ENCODE results near the gene UBE2E2.

UBE2E2 gene

DNA sequence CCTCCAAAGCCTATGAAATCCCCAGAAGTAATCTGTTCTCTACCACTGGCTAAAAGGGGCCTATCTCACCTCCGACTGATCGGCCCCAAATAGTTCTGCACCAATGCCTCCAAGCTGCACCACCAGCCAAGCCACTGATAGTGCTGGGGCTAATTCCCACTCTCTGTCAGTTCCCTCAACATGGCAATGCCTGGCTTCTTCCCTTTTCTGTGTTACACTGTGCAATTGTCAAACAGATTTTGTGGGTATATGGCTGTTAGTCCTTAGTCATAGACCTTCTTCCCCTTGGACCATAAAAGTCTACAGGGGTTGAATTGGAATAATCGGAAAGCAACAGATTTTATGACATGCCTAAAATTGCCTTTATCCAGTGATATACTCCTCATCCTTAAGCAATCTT is 9.3 kb upstream of the UBE2E2 start:
- no peak for DNase-seq (ENCODE audit: low spot score)

- no peak for DNase-seq (ENCODE audit: low spot score)
Measured at GRCh38 chr3:23198801-23199200, 4.3 kb upstream of the UBE2E2 start.

DNA sequence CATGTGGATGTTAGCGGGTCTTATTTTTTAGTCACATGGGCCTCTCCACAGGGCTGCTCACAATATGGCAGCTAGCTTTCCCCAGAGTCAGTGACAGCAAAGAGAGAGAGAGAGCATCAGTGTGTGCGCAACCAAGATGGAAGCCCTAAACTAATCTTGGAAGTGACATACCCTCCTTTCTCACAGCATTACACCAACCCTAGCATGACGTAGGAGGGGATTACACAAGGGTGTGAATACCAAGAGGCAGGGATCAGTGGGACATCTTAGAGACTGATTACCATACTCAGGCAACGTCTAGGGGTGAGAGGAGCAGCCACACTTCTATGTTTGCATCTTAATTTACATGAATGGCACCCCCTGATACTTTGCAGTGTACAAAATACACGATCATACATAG is 3.5 kb upstream of the UBE2E2 start:
- no peak for DNase-seq (ENCODE audit: low spot score)

- DNase-seq (ENCODE audit: low spot score): no peak
Measured at GRCh38 chr3:23201154-23201838, 1.8 kb upstream of the UBE2E2 start.

GRCh38 chr3:23202203-23202920 is 765 bp upstream of the UBE2E2 start:
- no peak for DNase-seq (ENCODE audit: low spot score)

DNA sequence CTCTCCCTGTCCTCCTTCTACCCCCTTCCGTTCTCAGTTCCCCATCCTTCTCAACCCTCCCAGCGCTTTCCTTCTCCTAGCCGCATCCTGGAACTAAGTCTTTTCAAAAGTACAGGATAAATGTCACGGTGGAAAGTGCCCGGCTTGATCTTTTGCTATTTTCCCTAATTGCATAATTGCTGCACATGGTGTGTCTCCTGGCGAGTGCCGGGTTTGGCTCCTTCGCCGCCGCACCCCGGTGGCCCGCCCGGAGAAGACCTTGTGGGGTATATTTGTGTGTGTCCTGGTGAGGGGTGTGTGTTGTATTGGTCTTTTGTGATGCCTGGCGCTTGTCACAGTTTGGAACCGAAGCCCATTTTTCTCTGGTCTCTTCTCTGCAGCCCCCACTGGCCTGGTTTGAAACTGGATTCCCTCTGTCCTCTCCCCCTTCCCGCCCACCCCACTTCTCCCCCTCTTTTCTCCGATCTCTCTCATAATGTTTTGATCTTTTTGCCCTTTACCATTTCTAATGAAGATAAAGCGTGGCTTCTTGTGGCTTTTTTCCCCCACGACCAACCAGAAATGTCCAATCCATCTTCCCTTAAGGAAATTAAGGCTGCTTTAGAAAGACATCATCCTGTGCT is 692 bp downstream of the UBE2E2 start:
- DNase-seq (ENCODE audit: low spot score): no peak

DNA sequence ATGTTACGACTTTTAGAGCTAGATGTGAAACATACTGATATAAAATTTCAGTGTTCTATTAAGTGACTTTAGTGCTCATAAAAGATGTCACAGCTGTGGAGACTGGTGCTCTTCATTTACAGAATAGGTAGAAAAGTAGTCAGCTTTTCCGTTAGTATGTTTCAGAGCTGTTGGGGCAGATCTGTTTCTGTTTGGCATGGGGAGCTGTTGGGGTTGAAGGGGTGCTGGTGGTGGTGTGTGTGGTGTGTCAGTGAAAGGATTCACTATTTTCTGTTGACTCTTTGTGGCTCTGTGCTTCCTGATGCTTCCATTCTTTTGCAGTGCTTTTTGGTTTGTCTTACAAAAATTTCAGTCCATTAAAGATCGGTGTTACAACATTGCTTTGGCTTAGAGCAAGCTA is 3.2 kb downstream of the UBE2E2 start:
- no peak for DNase-seq (ENCODE audit: low spot score)

DNA sequence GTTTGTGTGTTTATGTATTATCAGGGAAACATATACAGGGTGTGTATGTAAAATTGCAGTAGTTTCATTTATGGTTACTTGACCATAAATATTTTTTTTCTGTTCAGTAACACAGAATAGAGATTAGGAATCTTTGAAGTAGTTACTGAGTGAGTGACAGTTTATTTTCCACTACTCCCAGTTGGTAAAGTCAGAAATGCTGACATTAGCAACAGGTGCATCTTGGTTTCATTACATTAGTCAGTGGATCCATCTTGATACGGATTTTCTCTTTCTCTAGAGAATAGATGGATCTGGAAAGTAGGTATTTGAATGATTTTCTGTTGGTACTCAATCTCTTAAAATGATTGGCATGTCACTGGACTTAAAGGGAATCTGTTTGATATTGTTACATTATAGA is 6.0 kb downstream of the UBE2E2 start:
- DNase-seq (ENCODE audit: low spot score): no peak

DNA sequence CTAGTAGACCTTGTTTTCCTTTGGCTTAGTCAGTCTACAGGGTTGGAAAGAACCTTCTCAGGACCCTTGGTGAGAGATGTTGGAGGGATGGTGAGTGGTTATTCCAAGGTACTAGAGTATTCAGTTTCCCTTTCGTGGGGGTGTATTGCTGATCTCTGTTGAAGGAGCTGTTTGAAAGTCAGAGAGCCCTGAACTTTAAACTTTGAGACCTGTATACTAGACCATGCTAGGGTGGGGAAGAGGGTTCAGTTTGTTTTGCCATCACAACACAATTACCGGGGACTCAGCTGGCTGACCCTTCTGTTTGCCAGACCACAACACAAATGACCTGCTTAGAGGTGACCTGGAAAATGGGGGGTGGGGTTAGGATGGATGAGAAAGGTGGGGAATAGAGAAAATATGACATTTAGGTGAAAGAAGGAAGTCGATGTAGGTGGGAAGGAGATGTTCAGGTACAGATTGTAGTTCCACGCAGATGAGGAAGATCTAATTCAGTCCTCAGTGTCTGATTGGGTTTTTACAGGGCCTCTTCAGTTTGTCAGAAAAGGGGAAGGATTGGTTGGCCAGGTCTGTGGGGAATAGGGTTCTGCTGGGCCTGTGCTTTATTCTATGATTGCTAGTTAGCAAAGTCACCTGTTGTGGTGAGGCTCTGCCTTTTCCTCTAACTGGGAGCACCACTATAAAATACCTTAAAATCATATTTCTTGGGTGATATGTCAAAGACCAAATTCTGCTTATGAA is 6.8 kb downstream of the UBE2E2 start:
- DNase-seq (ENCODE audit: low spot score): no peak

GRCh38 chr3:23213813-23214212 is 10.7 kb downstream of the UBE2E2 start:
- no peak for DNase-seq (ENCODE audit: low spot score)

GRCh38 chr3:23217872-23218554 is 14.9 kb downstream of the UBE2E2 start:
- DNase-seq (ENCODE audit: low spot score): no peak

DNA sequence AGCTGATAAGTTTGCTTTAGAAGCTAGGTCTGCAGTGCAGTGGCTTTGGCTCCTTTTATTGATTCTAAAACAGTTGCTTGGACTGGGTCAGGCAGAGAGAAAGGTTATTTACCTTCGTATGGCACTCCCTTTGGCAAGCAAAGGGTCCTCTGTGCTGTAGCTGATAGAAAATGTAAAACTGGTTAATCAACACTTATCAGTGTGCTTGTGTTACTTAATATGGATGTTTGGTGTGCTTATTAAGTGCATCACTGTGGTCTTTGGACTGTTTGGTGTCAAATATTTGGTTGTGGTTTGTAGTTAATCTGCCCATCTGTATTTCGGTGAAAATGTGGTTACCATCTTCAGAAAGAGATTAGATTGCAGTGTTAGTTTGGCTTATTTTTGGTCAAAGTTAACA is 16.0 kb downstream of the UBE2E2 start:
- DNase-seq (ENCODE audit: low spot score): no peak

GRCh38 chr3:23219552-23219951 is 16.4 kb downstream of the UBE2E2 start:
- no peak for DNase-seq (ENCODE audit: low spot score)

- DNase-seq (ENCODE audit: low spot score): no peak
Measured at GRCh38 chr3:23221136-23221535, 18.0 kb downstream of the UBE2E2 start.

- no peak for DNase-seq (ENCODE audit: low spot score)
Measured at GRCh38 chr3:23232016-23232415, 28.9 kb downstream of the UBE2E2 start.

DNA sequence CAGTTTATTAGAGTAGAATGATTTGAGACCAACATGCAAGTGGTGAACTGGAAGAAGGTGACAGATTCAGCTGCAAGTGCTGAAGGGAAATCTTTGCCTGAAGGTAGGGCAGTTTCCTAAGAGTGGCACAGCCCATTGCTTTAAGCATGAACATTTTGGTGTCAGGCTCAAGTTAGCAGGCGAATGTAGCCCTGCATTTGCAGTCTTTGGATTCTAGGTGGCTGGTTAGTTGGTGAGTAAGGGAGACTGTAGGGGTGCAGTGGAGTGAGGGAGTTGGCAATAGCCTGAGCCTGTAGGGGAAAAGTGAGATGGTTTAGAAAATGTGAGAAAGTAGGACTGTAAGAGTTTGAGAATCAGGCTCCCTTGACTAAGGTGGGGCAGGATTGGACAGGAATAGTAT is 29.7 kb downstream of the UBE2E2 start:
- no peak for DNase-seq (ENCODE audit: low spot score)

DNA sequence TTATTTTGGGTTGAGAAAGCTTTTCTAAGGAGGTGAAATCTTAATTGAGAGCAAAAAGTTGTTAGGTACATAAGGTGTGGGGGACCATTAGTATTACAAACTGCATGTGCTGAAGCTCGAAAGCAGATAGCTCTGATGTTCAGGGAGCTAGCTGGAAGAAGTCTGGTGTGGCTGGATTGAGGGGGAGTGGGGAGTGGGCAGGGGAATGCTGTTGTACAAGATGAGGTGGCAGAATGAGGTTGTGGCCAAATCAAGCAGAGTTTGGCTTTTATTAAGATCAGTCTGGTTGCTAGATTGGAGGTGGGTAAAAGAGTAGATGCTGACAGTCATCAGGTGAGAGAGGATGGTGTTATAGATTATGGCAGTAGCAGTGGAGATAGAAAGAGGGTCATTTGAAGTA is 32.1 kb downstream of the UBE2E2 start:
- DNase-seq (ENCODE audit: low spot score): no peak

- no peak for DNase-seq (ENCODE audit: low spot score)
Measured at GRCh38 chr3:23236890-23237289, 33.8 kb downstream of the UBE2E2 start.

DNA sequence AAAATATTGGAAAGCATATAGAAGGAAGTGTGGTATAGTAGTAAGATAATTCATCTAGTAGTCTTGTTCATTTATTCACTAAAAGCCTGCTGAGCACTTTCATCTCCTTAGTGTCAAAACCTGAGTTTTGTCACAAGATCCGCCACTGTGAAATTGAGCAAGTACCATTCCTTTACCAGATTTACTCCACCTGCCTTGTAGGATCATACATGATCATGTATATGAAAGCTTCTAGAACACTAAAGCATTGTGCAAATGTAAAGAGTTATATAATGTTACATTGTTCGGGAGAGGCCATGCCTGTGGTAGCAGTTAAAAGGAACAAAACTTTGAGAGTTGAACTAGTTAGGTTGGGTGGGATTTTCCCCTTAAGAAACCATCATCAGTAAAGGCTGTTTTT is 35.0 kb downstream of the UBE2E2 start:
- DNase-seq (ENCODE audit: low spot score): no peak

DNA sequence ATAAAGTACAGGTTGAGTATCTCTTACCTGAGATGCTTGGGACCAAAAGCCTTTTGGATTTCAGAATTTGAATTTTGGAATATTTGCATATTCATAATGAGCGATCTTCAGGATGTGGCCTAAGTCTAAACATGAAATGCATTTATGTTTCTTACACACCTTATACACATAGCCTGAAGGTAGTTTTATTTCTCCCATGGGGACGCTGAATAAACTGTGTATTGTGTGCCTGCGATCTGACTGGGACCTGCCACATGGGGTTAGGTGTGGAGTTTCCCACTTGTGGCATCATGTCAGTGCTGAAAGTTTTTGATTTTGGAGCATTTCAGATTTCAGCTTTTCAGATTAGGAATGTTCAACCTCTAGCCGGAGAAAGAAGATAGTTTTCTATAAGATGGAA is 35.5 kb downstream of the UBE2E2 start:
- DNase-seq (ENCODE audit: low spot score): no peak

- DNase-seq (ENCODE audit: low spot score): no peak
Measured at GRCh38 chr3:23239211-23240068, 36.3 kb downstream of the UBE2E2 start.

All from CD4-positive, alpha-beta T cell treated with Interleukin-2 at 100 ng/mL for 4 hours (primary cell).